IPS DF 19.7 (cell line): ENCODE data around the gene SLC30A2.
A peak's percentile ranks its signal among the peaks of the same experiment; 100 is the strongest.

Experiments used
- DNase-seq: peaks from one replicate; pipeline ENCODE4 v3.0.0-alpha.2; 2013; ENCODE audit warnings: low read depth, low spot score

The SLC30A2 gene

DNA sequence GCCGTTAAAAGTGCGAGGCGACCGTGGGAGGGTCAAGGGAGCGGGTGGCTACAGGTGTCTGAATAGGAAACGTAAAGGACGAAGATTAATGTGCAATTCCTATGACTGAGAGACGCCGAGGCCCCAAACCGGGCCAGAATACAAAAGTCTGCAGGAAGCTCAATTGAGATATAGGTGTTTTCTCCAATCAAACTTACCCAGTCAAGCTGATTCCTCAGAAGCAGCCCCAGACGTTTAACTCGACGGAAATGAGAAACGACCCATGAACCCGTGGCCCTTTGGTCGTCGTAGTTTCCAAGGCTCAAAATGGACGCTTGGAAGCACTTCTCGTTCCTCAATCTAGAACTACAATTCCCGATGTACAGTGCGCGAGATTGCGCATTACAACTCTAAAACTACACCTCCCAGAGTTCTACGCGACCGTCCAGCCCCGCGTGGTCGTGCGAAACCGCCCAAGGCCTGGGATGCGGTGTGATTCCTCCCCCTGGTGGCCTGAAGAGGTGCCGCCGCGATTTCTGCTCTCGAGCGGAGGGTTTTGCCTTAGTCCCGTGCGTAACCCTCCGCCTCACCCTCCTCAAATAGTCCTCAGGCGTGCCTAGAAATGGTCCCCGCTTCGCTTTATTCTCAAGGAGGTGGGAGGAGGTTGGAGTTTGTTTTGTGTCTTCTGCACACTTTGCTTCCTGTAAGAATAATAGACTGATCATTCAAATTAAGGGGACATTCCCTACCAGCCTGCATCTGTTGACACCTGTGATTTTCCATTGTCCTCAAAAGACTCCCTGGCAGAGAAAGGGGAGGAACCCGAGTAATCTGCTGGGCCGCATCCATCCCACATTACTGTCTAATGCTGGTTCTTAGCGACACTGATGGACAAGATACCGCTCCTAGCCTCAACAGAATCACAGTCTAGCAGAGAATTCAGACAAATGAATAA is 47.8 kb downstream of the SLC30A2 start, which contains the start of gene PAFAH2:
TSS of gene PAFAH2 (minus strand) at position 236 of the 934 bp plus-strand sequence. CDS start 7,247 bp downstream, outside the sequence.
- peak; percentile 99 for DNase-seq

DNA sequence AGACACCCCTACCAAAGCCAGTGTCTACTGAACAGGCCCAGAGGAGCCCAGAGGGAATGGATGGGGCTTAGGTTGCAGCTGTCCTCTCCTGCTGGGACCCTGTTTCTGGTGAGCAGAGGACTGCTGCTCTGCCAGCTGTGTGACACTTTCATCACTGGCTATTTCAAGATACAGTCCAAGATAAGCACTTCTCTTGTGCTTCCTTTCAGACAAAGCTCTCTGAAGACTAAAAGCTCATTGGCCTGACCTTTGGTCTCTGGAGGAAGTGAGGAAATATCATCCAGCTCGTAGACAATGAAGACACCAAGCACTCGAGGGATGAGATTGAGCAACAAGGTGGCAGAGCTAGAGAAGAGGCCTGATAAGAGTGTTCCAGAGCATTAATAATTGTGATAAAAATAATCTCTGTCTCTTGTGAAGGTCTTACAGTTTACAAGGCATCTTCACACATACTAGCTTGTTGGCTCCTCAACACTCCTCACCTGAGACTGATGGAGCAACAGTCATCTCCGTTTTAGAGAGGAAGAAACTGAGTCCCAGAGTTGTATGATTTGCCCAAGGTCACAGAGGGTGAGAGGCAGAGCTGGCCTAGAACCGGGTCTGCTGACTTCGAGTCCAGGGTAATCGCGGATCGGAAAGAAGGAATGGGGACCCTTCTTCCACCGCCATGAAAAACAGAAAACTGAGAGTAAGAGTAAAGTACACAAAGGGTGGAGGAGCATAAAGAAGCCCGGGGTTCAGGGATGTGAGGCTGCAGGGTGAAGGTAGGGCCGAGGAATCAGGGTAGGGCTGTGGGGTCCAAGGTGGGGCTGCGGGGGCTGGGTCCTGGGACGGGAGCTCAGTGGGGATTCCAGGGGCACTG is 48.7 kb downstream of the SLC30A2 start:
- no peak for DNase-seq

DNA sequence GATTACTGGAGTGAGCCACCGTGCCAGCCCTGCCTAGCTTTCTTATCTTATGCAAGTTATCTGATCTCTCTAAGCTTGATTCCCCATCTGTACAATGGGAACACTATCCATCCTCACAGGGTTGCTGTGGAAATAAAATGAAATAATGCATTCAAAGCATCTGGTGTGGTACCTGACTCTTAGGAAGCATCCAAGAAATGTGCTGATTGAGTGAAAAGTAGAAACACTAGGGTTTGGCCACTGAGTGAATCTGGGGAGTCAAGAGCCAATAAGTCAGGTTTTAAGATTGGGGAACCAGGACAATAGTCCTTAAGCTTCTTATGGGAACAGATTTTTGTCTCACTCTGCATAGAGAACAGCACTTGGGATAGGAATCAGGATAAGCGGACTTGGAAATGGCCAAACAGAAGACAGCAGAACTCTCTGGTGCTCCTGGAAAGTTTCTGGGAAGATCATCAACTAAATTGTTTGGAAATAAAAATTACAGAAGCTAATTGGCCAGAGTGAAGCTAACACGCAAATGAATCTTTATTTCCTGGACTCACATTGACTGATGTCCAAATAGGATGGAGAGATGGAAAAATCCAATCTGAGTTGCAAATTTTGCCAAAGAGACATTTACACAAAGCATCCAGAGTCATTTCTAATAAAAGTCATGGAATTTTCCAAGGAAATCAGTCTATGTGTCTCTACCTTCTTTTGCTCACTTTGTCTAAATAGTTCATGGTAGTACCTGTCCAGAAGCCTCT is 51.3 kb downstream of the SLC30A2 start:
- no peak for DNase-seq

DNA sequence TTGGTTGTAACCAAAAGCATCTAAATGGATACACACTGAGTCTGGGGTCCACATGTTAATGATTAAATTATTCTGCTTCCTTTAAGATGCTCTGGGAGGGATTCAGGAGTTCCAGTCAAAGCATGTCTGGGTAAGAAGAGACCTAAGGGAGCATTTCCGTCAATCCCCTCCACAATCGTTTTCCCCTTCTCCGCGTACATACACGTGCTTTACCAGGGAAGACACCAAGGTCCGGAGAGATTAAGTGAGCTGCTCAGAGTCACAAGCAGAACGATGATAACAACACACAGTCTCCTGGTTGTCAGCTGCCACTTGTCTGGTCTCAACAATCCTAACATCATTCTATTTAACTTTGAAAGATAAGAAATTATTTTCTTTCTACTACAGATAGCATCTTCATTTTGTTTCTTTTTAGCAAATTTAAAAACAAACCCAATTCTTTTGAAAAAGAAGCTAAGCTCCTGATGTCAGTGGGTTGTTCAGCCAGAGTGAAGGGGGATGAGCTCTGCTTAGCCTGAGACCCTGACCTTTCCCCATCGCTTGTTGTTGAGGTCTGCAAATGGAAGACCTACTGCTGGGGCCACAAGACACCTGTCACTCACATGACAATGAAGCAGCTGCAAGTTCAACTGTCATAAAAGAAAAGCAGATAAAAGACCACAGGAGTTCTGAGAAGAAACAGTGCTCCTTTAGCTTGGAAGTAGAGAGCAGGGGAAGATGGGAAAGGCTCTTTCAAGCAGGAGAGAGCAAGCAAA is 52.5 kb downstream of the SLC30A2 start:
- no peak for DNase-seq

DNA sequence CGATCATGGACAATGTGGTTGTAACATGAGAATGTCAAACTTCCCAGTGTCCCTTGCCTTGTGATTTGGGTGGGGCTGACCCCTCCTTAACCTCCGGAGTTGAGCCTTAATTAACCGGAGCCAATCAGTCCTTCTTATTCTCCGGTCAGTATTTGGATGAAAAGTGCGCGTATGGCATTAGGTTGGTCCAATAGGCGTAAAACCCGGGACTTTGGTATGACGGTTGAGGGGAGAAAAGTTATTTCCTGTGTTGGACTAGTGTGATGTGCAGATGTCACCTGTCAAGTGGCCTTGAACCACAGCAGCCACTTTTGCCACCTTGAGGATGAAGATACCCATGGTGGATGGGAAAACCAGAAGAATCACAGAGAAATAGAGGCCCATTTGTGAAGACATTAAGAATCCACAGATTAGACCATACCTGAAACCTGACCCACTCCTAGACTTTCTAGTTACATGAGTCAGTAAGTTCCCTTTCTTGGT is 53.2 kb downstream of the SLC30A2 start:
- no peak for DNase-seq

DNA sequence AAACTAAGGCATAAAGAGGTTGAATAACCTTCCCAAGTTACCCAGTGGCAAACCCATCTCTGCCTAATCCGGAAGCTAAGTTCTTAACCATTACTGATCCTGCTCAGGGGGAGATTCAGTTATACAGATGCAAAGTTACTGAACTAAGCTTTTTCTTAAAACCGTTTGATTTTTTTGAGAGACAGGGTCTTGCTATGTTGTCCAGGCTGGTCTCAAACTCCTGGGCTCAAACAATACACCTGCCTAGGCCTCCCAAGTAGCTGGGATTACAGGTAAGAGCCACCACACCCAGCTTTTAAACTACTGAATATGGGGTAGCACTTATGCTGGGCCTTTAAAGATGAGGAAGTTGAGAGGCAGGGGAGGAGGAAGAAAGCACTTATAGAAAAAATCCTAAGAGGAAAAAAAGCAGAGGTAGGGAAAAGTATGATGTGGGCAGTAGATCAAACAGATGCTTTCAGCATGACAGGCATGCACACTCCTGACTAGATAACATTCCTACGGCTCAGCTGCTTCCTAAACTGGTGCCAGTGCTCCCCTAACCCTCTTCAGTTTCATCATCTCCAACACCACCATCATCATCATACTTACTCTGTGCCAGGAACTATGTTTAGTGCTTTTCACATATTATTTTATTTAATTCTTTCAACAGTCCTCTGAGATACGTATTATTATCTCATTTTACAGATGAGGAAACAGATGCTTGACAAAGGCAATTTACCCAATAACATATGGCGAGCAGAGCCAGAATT is 53.8 kb downstream of the SLC30A2 start:
- DNase-seq: no peak

DNA sequence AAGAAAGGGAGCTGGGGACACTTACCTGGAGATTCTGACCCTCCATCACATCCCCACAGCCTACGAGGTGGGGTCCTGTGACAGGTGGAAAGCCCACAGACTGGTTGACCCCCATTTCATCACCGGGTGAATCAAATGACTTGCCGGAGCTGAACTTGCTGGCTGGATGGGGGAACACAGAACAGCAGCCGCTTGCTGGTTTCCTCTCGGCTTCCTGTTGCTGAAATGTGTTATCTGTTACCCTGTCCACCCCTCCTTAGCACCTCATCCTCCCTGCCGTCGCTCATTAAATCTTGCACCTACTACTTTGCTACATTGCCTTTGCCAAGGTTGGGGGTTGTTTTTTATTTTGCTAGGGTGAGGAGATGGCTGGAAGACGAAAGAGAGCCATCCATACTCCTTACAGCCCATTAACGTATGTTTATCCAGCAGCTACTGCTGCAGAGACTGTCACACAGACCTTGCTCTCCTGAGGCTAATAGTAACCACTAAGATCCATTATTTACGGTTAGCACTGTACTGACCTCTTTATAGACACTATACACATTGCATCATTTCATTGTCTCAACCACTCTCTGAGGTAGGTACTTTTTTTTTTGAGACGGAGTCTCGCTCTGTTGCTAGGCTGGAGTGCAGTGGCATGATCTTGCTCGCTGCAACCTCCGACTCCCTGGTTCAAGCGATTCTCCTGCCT is 55.1 kb downstream of the SLC30A2 start:
- no peak for DNase-seq

DNA sequence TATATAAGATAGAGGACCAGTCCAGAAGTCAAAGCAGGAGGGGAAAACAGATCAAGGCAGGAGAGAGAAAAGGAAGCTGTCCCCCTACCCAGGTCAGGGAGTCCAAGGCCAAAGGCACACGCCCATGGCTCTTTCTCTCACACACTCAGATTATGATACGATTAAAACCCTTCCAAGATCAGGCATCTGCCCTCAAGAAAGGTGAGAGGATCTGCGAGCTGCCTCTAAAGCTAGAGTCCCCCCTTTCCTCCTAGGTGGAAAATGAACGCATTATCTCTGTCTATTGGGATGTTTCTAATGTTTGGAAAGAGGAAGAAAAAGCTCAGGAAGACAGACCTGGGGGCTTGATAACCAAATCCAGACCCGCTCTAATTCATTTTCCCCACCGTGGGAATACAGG is 55.7 kb downstream of the SLC30A2 start:
- DNase-seq: no peak

DNA sequence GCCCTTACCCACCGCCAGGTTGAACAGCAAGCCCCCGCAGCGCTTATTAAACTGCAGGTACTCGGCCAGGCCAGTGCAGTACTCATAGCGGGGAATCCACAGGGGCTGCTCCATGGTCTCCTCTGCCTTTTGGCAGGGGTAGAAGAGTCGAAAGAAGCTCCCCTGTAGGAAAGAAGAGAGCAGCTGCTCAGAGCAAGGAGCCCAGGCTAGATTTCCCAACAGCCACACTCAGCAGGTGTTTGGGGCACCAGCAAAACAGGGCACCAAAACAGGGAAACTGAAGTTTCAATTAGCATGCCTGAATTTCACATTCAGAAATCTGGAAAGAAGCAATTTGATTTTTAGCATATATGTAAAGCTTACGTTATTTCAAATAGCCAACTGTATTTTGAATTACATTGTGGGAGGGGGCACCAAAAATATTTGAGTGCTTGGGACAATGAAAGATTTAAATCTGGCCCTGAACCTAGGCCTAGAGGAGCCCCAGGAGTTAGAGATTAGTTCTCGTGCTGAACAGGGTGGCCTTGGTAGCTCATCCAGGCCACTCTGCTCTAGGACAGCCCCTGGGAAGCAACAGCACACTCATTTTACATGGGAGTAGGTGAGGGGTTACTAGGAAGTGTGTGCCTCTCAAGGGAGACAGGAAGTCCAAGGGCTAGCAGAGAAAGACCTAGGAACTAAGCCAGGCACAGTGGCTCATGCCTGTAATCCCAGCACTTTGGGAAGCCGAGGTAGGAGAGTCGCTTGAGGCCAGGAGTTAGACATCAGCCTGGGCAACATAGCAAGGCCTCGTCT is 56.3 kb downstream of the SLC30A2 start:
- DNase-seq: no peak

DNA sequence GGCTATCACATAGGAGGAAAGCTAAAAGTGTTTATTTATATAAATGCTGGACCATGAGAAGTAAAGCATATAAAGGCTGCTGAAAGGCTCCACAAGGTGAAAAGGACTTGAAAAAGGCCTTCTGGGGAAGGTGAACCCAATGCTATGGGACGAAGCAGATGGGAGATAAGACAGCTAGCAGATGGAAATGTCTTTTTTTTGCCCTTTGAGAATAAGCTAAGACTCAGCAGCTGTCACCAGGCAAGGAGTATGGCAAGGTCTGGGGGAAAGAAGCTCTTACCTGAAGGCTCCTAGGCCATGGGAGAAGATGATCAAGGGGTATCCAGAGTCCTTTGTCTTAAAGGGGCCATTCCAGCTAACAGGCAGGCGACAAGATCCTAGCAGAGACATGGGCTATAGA is 58.0 kb downstream of the SLC30A2 start:
- no peak for DNase-seq
